Natural killer cell treated with Interleukin-12 subunit alpha and Interleukin-12 subunit beta and Interleukin-15 and Interleukin-18, amount 100 ng/mL, for 72 hours (primary cell): ENCODE data around the gene PON2. TPM values are rescaled to one million over a fixed set of nuclear protein-coding genes. Genes with fewer than 3 reads are reported as not detected.
A peak's percentile ranks its signal among the peaks of the same experiment; 100 is the strongest.

Experiments used
- ATAC-seq, 2 donors: fragments of 150-1000 bp; cut with Tn5 transposase in 1 of 2; sonication (Bioruptor Pico), chemical (Tn5 transposase) in 1 of 2; 2 replicates each; pipeline ENCODE4 v1.10.0; 2021
- DNase-seq: peaks from one replicate; pipeline ENCODE4 v3.0.0; 2022; ENCODE audit warnings: low spot score
- H3K27ac Mint-ChIP-seq, 2 donors: 1 replicate in 1 of 2; 2 replicates in 1 of 2; pipeline ENCODE4 v1.8.0; 2022; ENCODE audit warnings: mixed read lengths in 2 of 2, mild to moderate bottlenecking in 1 of 2, moderate library complexity in 1 of 2
- H3K27me3 Mint-ChIP-seq, 2 donors: 1 replicate in 1 of 2; 2 replicates in 1 of 2; pipeline ENCODE4 v1.8.0; 2022; ENCODE audit warnings: mixed read lengths in 2 of 2
- H3K36me3 Mint-ChIP-seq: one replicate; pipeline ENCODE4 v1.8.0; 2022; ENCODE audit warnings: mixed read lengths
- H3K4me1 Mint-ChIP-seq, 2 donors: 1 replicate in 1 of 2; 2 replicates in 1 of 2; pipeline ENCODE4 v1.8.0; 2022; ENCODE audit warnings: low read depth in 2 of 2, mixed read lengths in 2 of 2, mild to moderate bottlenecking in 1 of 2
- H3K4me3 Mint-ChIP-seq: one replicate; pipeline ENCODE4 v1.8.0; 2022; ENCODE audit warnings: mixed read lengths
- H3K9me3 Mint-ChIP-seq: 2 replicates; pipeline ENCODE4 v1.8.0; 2022; ENCODE audit warnings: mixed read lengths
- total RNA-seq, 2 donors: library from RNA; stranded (reverse); gene quantifications; one replicate each; pipeline ENCODE4 v1.2.3, GENCODE V29; 2022

Gene PON2
- total RNA-seq, 2 donors from 2014 or later = 17.6 to 18.0 TPM

GRCh38 chr7:95433129-95433528, 1.7 kb downstream of the PON2 start:
- Mint-ChIP-seq H3K27me3 (no peaks in the 10 kb centered on the region), H3K9me3 (no peaks in the 10 kb centered on the region), H3K27ac (no peak overlapping the region), H3K4me1 (peaks cover 13 to 17% of the 10 kb centered on the region in 2 donors), H3K36me3 (no peaks in the 10 kb centered on the region), H3K4me3 (no peak overlapping the region)
- DNase-seq = no peak
- ATAC-seq = no peak

GRCh38 chr7:95432606-95433005, 2.2 kb downstream of the PON2 start:
- Mint-ChIP-seq H3K4me3 (no peak overlapping the region), H3K36me3 (no peaks in the 10 kb centered on the region), H3K9me3 (no peaks in the 10 kb centered on the region), H3K27ac (no peak overlapping the region), H3K4me1 (peaks cover 13 to 17% of the 10 kb centered on the region in 2 donors), H3K27me3 (no peaks in the 10 kb centered on the region)
- DNase-seq (no peak), ATAC-seq (no peak)

GRCh38 chr7:95430864-95431263, 4.0 kb downstream of the PON2 start:
- H3K27me3 Mint-ChIP-seq = no peaks in the 10 kb centered on the region
- H3K9me3 Mint-ChIP-seq = no peaks in the 10 kb centered on the region
- H3K4me1 Mint-ChIP-seq = peaks cover 13 to 17% of the 10 kb centered on the region in 2 donors
- H3K27ac Mint-ChIP-seq = no peak overlapping the region
- no peak for ATAC-seq
- no peak for DNase-seq
- H3K36me3 Mint-ChIP-seq = no peaks in the 10 kb centered on the region
- no peak overlapping the region for H3K4me3 Mint-ChIP-seq

GRCh38 chr7:95429241-95429990, 5.4 kb downstream of the PON2 start:
- H3K4me1 Mint-ChIP-seq = peaks cover 8 to 9% of the 10 kb centered on the region in 2 donors
- no peaks in the 10 kb centered on the region for H3K36me3 Mint-ChIP-seq
- ATAC-seq (no peak), DNase-seq (no peak)
- no peaks in the 10 kb centered on the region for H3K27me3 Mint-ChIP-seq
- H3K4me3 Mint-ChIP-seq = no peak overlapping the region
- no peak overlapping the region for H3K27ac Mint-ChIP-seq
- no peaks in the 10 kb centered on the region for H3K9me3 Mint-ChIP-seq

GRCh38 chr7:95427914-95428516, 6.8 kb downstream of the PON2 start:
- no peak overlapping the region for H3K4me3 Mint-ChIP-seq
- peaks cover 0 to 7% of the 10 kb centered on the region in 2 donors for H3K4me1 Mint-ChIP-seq
- ATAC-seq = no peak
- no peak overlapping the region for H3K27ac Mint-ChIP-seq
- H3K36me3 Mint-ChIP-seq = peaks cover 9% of the 10 kb centered on the region
- no peak for DNase-seq
- no peaks in the 10 kb centered on the region for H3K27me3 Mint-ChIP-seq
- no peaks in the 10 kb centered on the region for H3K9me3 Mint-ChIP-seq

GRCh38 chr7:95427166-95427565, 7.7 kb downstream of the PON2 start:
- H3K4me1 Mint-ChIP-seq = peaks cover 0 to 7% of the 10 kb centered on the region in 2 donors
- peaks cover 9% of the 10 kb centered on the region for H3K36me3 Mint-ChIP-seq
- DNase-seq (no peak), ATAC-seq (no peak)
- no peak overlapping the region for H3K27ac Mint-ChIP-seq
- H3K27me3 Mint-ChIP-seq = no peaks in the 10 kb centered on the region
- no peak overlapping the region for H3K4me3 Mint-ChIP-seq
- H3K9me3 Mint-ChIP-seq = no peaks in the 10 kb centered on the region

GRCh38 chr7:95425694-95426093, 9.1 kb downstream of the PON2 start:
- Mint-ChIP-seq H3K27ac (no peak overlapping the region), H3K9me3 (no peaks in the 10 kb centered on the region), H3K4me1 (peaks cover 5 to 10% of the 10 kb centered on the region in 2 donors), H3K4me3 (no peak overlapping the region), H3K27me3 (no peaks in the 10 kb centered on the region), H3K36me3 (peaks cover 19% of the 10 kb centered on the region)
- DNase-seq (no peak), ATAC-seq (no peak)

GRCh38 chr7:95424716-95425115, 10.1 kb downstream of the PON2 start:
- Mint-ChIP-seq H3K27ac (no peak overlapping the region), H3K9me3 (no peaks in the 10 kb centered on the region), H3K4me3 (no peak overlapping the region), H3K4me1 (peaks cover 5 to 10% of the 10 kb centered on the region in 2 donors), H3K36me3 (peaks cover 19% of the 10 kb centered on the region), H3K27me3 (no peaks in the 10 kb centered on the region)
- DNase-seq (no peak), ATAC-seq (no peak)

- Mint-ChIP-seq H3K36me3 (peaks cover 19% of the 10 kb centered on the region), H3K27me3 (no peaks in the 10 kb centered on the region), H3K4me3 (no peak overlapping the region), H3K4me1 (peaks cover 5 to 10% of the 10 kb centered on the region in 2 donors), H3K27ac (no peak overlapping the region), H3K9me3 (no peaks in the 10 kb centered on the region)
- no peak for ATAC-seq
- no peak for DNase-seq
Observed at GRCh38 chr7:95421847-95422444, 12.9 kb downstream of the PON2 start.

- no peak for DNase-seq
- Mint-ChIP-seq H3K27me3 (no peaks in the 10 kb centered on the region), H3K4me1 (peaks cover 5 to 10% of the 10 kb centered on the region in 2 donors), H3K9me3 (no peaks in the 10 kb centered on the region), H3K36me3 (peaks cover 19% of the 10 kb centered on the region), H3K27ac (no peak overlapping the region), H3K4me3 (no peak overlapping the region)
- ATAC-seq = no peak
Observed at GRCh38 chr7:95421000-95421846, 13.6 kb downstream of the PON2 start.

- DNase-seq (no peak), ATAC-seq (no peak)
- H3K9me3 Mint-ChIP-seq = no peaks in the 10 kb centered on the region
- peaks cover 19% of the 10 kb centered on the region for H3K36me3 Mint-ChIP-seq
- H3K27ac Mint-ChIP-seq = no peak overlapping the region
- no peaks in the 10 kb centered on the region for H3K4me1 Mint-ChIP-seq
- no peak overlapping the region for H3K4me3 Mint-ChIP-seq
- no peaks in the 10 kb centered on the region for H3K27me3 Mint-ChIP-seq
Observed at GRCh38 chr7:95412075-95412474, 22.8 kb downstream of the PON2 start.

GRCh38 chr7:95411666-95412065, 23.2 kb downstream of the PON2 start:
- DNase-seq = no peak

GRCh38 chr7:95411036-95411435, 23.8 kb downstream of the PON2 start:
- ATAC-seq (peak in 1 of 2 donors; percentile 43), DNase-seq (no peak)
- Mint-ChIP-seq H3K9me3 (no peaks in the 10 kb centered on the region), H3K4me3 (no peak overlapping the region), H3K4me1 (no peaks in the 10 kb centered on the region), H3K27me3 (no peaks in the 10 kb centered on the region), H3K27ac (no peak overlapping the region), H3K36me3 (peaks cover 24% of the 10 kb centered on the region)

More at GRCh38 chr7:95411666-95412065, 23.2 kb downstream of the PON2 start:
- Mint-ChIP-seq H3K4me3 (no peak overlapping the region), H3K27me3 (no peaks in the 10 kb centered on the region), H3K9me3 (no peaks in the 10 kb centered on the region), H3K4me1 (no peaks in the 10 kb centered on the region), H3K36me3 (peaks cover 19% of the 10 kb centered on the region), H3K27ac (no peak overlapping the region)
- no peak for ATAC-seq
